ENCODE results near the gene CD7.
A peak's percentile ranks its signal among the peaks of the same experiment; 100 is the strongest.
"Not testable (repeated sequence)": the region's sequence is repeated elsewhere in the genome, so short reads cannot be mapped to it uniquely, and the experiment has no call there.

The CD7 gene

DNA sequence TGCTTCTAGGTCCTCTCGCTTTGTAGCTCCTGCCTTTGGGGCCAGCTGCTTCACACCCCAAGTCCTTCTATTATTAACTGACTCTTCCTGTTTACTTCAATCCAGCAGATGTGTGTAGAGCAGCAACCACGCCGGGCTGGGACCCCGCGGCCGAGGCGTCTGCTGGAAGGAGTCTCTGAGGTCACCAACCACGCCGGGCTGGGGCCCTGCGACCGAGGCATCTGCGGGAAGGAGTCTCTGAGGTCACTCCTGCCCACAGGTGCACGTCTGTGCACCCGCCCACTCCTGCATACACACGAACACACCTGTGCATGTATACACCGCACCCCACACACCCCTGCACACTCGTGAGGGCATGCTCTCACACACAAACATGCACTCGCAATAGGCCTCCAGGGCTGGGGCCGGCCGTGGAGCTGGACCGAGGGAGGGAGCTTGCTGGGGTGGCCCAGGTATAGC, 33.9 kb upstream of the CD7 start:
- TF ChIP-seq, protein P1, sequence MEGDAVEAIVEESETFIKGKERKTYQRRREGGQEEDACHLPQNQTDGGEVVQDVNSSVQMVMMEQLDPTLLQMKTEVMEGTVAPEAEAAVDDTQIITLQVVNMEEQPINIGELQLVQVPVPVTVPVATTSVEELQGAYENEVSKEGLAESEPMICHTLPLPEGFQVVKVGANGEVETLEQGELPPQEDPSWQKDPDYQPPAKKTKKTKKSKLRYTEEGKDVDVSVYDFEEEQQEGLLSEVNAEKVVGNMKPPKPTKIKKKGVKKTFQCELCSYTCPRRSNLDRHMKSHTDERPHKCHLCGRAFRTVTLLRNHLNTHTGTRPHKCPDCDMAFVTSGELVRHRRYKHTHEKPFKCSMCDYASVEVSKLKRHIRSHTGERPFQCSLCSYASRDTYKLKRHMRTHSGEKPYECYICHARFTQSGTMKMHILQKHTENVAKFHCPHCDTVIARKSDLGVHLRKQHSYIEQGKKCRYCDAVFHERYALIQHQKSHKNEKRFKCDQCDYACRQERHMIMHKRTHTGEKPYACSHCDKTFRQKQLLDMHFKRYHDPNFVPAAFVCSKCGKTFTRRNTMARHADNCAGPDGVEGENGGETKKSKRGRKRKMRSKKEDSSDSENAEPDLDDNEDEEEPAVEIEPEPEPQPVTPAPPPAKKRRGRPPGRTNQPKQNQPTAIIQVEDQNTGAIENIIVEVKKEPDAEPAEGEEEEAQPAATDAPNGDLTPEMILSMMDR (IDR thresholded peaks at IDR 0.05; ENCODE audit: insufficient read depth, low read depth, low read length, missing control alignments), result no peak

DNA sequence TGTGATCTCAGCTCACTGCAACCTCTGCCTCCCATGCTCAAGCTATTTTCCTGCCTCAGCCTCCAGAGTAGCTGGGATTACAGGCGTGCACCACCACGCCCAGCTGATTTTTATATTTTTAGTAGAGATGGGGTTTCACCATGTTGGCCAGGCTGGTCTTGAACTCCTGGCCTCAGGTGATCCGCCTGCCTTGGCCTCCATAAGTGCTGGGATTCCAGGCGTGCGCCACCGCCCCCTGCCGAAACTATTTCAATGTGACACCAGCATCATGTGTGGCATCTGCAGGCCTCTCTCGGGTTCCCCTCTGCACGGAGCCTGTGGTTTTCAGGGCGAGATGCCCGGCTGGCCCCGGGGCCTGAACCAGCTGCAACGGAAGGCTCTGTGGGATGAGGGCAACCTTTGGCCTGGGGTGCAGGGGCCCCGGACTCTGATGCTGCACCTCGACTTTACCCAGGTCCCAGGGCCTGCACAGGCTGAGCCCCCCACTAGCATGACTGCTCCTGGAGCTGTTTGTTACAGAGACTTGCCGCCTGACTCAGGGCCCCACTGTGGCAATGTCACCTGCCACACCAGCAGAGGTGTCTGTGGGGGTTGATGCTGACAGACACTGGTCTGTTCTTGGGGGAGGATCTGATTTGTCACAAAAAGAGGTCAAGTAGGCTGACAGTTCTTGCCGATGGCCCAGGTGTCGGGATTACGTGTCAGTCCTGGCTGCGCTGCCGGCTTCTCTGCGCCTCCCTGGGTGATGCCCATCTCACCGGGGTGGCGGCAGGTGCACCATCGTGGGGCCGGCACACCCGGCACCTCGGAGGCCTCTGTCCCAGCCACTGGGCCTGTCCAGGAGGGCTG, 33.0 kb upstream of the CD7 start:
- DNase-seq (ENCODE audit: low read depth), result peak; percentile 79
- H3K4me3 ChIP-seq (ENCODE audit: low read depth, low read length), result no peak overlapping the region
- TF ChIP-seq, protein P1 (IDR thresholded peaks at IDR 0.05; ENCODE audit: insufficient read depth, low read depth, low read length, missing control alignments), result peak; percentile 40

More for the DNA sequence above, 33.9 kb upstream of the CD7 start:
- DNase-seq (ENCODE audit: low read depth), result peak; percentile 71
- no peak overlapping the region for H3K4me3 ChIP-seq (ENCODE audit: low read depth, low read length)

- DNase-seq (ENCODE audit: low read depth), result no peak
- H3K4me3 ChIP-seq (ENCODE audit: low read depth, low read length), result no peak overlapping the region
- TF ChIP-seq, protein P1 (IDR thresholded peaks at IDR 0.05; ENCODE audit: insufficient read depth, low read depth, low read length, missing control alignments), result no peak
Observed at GRCh38 chr17:82349287-82349701, 31.9 kb upstream of the CD7 start.

GRCh38 chr17:82348866-82349265, 31.5 kb upstream of the CD7 start:
- DNase-seq (ENCODE audit: low read depth), result no peak
- TF ChIP-seq, protein P1 (IDR thresholded peaks at IDR 0.05; ENCODE audit: insufficient read depth, low read depth, low read length, missing control alignments), result no peak
- no peak overlapping the region for H3K4me3 ChIP-seq (ENCODE audit: low read depth, low read length)

DNA sequence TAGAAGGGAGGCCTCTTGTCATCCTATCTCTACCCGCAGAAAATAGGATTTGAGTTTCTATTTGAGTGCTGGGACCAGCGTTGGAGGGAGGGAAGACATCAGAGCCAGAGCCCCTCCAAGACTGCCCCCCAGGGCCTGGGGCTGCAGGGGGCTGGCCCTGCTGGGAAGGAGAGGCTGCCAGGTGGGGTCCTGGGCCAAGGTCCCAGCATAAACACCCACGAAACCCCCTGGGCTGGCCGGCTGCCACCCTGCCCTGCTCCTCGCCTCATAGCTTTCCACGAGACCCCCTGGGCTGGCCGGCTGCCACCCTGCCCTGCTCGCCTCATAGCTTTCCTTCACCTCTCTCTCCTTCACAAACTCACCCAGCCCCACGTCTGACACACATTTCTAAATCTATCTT, 31.0 kb upstream of the CD7 start:
- TF ChIP-seq, protein P1 (IDR thresholded peaks at IDR 0.05; ENCODE audit: insufficient read depth, low read depth, low read length, missing control alignments), result no peak
- no peak for DNase-seq (ENCODE audit: low read depth)
- no peak overlapping the region for H3K4me3 ChIP-seq (ENCODE audit: low read depth, low read length)

DNA sequence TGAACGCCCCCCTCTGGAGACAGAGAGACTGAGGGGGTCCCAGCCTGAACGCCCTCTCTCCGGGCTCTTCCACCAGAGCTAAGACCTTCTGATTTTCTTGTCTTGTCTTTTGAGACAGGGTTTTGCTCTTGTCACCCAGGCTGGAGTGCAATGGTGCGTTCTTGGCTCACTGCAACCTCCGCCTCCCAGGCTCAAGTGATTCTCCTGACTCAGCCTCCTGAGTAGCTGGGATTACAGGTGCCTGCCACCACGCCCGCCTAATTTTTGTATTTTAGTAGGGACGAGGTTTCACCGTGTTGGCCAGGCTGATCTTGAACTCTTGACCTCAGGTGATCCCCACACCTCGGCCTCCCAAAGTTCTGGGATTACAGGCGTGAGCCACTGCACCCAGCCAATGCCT, 30.6 kb upstream of the CD7 start:
- H3K4me3 ChIP-seq (ENCODE audit: low read depth, low read length); DNase-seq (ENCODE audit: low read depth): not testable (repeated sequence)

- no peak for DNase-seq (ENCODE audit: low read depth)
- no peak overlapping the region for H3K4me3 ChIP-seq (ENCODE audit: low read depth, low read length)
- TF ChIP-seq, protein P1 (IDR thresholded peaks at IDR 0.05; ENCODE audit: insufficient read depth, low read depth, low read length, missing control alignments), result no peak
Observed at GRCh38 chr17:82346342-82347300, 29.2 kb upstream of the CD7 start.
